ENCODE measurements around the gene KLHDC3.

GRCh38 chr6:43058531-43058930 lies 44.5 kb downstream of the KLHDC3 start:
- TF ChIP-seq MAX (IDR thresholded peaks at IDR 0.05; ENCODE audit: low read depth, low read length) (no peak), FOXM1 (IDR thresholded peaks at IDR 0.05; ENCODE audit: low read depth, low read length) (no peak), RFX5 (IDR thresholded peaks at IDR 0.05; ENCODE audit: low read depth, low read length) (no peak), CTCF (IDR thresholded peaks at IDR 0.05 in 2 of 3, conservative IDR thresholded peaks at IDR 0.05 in 1 of 3; ENCODE audit: control insufficient read depth in 2 of 3, extremely low read depth in 1 of 3, insufficient read depth in 1 of 3, low read depth in 3 of 3, low read length in 3 of 3) (no peak), POLR2A (IDR thresholded peaks at IDR 0.05; ENCODE audit: low read depth, low read length) (no peak)
- TF ChIP-seq, protein P1, sequence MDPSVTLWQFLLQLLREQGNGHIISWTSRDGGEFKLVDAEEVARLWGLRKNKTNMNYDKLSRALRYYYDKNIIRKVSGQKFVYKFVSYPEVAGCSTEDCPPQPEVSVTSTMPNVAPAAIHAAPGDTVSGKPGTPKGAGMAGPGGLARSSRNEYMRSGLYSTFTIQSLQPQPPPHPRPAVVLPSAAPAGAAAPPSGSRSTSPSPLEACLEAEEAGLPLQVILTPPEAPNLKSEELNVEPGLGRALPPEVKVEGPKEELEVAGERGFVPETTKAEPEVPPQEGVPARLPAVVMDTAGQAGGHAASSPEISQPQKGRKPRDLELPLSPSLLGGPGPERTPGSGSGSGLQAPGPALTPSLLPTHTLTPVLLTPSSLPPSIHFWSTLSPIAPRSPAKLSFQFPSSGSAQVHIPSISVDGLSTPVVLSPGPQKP (IDR thresholded peaks at IDR 0.05; ENCODE audit: low read depth, low read length): no peak

All from GM12878 (cell line).